GM15510 (cell line): ENCODE data around the gene CDR2.
A peak's percentile ranks its signal among the peaks of the same experiment; 100 is the strongest.

Experiments used
- POLR2A ChIP-seq: IDR thresholded peaks from 3 replicates; pipeline ENCODE4 v1.6.1; 2011; ENCODE audit warnings: borderline replicate concordance; ENCODE audit not compliant: insufficient read length; ENCODE audit errors: extremely low read depth

CDR2 gene

DNA sequence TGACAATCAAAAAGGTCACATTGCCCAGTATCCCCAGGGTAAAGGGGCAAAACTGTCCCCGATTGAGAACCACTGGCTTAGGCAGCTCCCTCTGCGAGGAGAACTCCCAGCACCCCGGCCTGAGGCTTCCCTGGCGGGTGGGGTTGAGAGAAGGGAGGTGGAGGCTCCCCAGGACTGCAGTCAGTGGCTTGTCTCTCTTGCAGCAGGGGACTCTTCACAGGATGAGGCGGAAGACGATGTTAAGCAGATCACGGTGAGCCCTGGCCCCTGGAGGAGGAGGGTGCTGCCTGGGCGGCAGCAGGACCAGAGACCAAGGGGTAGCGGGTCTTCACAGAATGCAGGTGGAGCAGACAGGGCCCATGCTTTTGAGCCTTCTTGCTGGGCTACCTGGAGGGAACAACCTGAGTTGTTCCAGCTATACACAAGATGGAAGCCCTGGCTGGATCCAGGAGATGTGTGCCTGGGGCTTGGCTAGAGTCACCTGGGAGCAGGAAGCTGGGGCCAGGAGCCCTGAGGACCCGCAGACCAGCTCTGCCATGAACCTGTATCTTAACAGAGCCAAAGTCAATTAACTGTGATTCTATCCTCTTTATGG lies 60.4 kb downstream of the CDR2 start:
- TF ChIP-seq POLR2A = no peak

DNA sequence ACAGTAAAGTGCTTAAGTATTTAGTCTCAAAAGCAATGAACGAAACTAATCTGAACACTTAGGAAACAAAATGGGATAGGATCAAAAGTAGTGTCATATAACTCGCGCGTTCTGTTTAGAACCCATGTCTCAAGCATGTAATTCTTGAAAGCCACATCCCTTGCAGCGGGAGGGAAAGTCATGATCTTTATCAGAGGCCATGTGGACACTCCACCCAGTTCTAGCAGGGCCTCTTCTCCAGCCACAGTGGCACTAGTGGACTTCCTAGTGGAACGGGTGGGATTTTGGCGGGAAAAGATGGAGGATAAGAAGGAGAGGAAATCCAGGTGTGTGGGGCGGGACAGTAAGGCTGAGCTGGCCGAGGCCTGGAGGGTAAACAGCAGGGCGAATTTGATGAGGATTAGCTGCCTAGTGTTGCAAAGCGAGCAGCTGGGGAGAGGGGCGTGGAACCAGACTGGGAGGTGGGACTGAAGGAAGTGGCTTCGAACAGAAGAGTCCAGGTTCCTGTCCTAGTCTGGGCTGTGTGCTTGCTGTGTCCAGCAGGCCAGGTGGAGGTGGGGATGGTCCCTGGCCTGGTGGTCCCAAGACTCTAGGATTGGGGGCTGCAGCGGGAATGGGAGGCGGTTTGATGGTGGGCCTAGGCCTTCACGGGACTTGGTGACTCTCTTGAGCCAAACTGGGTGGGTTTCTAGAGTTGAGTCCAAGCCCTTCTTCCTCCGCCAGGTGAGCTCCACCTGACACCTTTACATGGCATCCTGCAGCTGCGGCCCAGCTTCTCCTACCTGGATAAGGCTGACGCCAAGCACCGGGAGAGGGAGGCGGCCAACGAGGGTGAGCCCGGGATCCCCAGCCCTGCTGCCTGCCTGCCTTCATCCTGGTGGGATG lies 61.3 kb downstream of the CDR2 start:
- no peak for TF ChIP-seq POLR2A

DNA sequence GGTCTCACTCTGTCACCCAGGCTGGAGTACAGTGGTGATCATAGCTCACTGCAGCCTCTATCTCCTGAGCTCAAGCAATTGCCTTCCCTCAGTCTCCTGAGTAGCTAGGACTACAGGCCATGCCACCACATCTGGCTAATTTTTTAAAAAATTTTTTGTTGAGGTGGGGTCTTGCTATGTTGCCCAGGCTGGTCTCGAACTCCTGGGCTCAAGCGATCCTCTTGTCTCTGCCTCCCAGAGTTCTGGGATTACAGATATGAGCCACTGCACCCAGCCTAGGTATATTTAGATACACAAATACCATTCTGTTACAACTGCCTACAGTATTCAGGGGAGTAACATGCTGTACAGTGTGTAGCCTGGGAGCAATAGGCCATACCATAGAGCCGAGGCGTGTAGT lies 62.9 kb downstream of the CDR2 start:
- TF ChIP-seq POLR2A = no peak

DNA sequence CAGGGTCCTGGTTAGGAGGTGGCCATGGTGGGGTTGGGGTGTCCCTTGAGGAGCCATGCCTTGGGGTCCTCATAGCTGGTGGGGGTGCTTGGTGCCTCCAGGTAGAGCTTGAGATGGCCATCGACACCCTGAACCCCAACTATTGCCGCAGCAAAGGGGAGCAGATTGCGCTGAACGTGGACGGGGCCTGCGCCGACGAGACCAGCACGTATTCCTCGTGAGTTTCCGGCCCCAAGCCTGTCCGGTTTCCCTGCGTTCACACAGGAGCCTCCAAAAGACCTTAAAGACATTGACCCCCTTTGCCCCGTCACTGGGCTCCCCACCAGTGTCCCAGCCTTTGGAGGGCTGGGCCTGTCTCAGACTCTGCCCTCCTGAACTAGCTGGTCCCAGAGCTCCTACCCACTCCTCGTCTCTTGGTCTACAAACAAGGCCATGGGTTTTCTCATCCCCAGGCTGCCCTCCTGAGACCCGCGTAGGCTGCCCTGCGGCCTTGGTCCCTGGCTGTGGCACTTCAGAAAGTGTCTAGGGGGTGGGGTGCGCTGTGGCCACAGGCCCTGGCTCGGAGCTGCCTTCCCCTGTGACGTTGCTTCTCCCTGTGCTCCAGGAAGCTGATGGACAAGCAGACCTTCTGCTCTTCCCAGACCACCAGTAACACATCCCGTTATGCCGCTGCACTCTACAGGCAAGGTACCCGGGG lies 65.4 kb downstream of the CDR2 start:
- TF ChIP-seq POLR2A = no peak

DNA sequence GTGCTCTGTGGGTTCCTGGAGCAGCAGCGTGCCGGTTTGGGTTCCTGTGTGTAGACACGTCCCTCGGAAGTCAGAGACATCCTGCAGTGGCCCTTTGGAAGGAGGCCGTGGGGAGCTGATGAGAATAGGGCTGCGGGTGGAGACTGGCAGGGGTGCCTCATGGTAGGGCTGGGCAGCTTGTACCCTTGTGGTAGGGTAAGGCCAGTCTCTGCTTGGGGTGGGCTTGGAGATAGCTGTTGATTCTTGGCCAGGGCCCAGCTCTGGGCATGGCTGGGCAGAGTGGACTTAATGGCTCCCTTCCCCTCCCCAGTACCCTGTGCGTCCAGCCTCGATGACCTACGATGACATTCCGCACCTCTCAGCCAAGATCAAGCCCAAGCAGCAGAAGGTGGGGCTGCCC lies 66.6 kb downstream of the CDR2 start:
- no peak for TF ChIP-seq POLR2A

DNA sequence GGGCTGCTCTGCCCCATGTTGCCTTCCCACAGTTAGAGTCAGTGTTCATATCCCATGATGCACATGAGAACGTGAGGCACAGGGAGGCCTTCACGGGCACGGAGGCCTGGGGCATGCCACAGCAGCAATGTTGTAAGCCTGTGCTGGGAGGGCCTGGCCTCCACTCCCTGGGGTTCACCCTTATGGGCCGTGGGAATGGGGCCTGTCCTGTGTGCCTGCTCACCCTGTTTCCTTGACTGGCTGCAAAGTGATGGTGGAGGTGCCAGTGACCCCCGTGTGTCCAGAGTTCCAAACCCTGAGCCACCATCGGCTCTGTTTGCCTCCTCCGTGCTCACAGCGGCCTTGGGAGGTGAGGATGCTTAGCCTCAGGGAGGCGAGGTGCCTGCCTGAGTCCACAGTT lies 67.6 kb downstream of the CDR2 start:
- TF ChIP-seq POLR2A = no peak

DNA sequence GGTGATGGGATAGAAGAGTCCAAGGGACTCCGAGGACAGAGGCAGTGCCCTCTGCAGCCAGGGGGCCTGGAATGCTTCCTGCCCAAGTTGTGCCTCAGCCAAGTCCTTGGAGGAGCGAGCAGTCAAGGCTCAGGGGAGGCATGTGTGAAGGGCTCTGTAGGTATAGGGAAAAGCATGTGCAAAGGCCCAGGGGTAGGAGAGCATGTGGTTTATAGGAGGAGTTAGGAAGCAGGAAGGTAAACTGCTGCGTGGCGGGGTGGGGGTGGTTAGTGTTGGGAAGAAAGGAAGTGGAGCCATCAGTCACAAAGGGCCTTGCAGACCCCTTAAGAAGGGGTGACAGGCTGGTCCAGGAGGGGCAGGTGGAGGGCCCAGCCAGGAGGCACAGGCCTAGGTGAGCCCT lies 70.0 kb downstream of the CDR2 start:
- no peak for TF ChIP-seq POLR2A

DNA sequence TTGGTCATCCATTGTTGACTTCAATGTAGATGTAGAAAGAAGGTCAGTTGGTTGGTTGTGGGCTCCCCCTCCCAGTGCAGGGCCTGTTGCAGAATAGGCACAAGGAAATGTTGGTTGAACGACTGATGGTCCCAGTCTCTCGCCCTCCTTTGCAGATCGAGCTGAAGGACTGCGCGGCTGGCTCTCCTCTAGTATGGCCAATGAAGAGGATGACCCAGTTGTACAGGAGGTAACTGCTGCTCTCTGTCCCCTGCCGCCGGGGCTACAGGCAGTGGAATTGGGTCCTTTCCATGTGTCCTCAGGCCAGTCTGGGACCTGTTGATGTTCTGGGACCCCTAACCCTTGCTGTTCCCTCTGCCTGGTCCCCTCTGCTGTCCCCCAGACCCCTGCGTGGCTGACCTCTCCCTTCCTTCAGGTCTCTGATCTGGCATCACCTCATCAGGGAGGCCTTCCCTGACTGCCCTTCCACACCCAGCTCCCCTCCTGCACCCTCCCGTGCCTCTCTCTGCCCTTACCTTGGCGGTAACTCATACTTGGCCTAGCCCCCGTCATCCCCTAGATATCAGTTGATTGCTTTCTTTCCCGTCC lies 71.5 kb downstream of the CDR2 start:
- no peak for TF ChIP-seq POLR2A

DNA sequence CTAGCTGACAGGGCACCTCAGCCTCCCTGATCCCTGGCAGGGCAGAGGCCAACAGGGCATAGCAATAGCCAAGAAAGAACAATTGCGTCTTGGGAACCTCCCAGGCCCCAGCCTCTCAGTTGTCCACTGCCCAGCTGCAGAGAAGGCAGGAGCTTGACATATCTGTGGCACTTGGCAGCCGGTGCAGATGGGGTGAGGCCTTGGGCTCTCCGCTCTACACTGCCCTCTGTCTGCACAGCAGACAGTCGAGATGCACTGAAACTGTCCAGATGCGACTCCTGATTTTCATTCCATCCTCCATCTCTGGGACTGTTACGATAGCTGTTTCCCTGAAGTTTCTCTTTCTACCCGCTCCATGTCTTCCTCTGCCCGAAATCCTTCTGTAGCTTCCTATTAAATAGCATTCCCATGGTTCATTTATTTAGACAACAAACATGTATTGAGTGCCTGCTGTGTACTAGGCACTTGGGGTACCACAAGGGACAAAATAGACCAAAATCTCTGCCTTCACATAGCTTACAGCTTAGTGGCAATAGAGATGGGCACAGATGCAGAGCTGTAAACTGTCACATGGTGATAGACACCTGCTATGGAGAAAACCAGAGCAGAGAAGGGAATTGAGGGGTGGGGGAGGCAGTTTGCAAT lies 73.9 kb downstream of the CDR2 start:
- TF ChIP-seq POLR2A = no peak

DNA sequence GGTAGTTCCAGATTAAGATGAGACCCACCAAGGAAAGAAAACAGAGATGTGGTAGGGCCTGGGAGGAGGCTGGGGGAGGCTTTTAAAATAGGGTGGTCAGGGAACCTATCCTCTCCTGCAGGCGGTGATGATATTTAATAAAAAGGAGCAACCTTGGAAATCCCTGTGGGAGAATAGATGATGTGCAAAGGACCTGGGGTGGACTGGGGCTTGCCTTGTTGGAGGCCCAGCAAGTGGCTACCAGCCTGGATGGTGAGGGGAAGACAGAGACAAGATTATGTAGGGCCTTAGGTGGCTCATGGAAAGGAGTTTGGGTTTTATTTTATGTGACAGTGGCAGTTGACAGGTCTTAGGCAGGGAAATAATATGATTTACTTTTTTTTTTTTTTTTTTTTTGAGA lies 75.4 kb downstream of the CDR2 start:
- TF ChIP-seq POLR2A = no peak

DNA sequence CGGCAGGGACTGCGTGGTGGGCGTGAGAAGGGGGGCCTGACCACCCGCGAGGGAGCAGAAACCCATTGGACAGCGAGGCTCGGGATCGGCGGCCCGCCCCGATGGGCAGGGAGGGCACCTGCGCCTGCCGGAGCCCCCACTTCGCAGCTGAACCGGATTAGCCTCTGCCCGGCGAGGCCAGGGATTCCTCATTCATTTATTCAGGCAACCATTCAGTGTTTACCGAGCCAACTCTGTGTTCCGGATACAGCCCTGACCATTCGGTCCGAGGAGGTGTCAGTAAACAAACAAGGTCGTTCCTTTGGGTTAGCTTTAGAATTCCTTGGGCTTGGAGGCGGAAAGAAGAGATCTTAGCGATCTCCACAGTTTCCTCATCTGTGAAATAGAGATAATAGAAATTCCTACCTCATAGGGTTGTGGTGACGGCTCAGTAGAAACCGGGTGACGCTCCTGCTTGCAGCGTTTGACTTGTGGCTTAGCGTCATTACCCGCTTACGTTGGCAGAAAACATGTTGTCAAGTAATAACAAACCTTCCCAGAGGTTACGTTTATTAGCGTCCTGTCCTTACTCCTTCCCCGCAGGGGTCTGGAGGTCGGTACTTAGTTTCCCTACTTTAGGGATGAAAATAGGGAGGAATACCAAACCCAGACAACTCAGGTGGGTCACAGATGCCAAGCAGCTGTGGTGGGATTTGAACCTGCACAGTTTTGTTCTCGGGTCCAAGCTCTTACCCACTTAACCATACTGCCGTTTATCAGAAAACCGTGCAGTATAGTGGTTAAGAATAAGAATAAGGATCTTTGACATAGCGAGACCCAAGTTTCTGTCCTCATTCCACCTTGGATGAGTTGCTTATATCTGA lies 76.3 kb downstream of the CDR2 start:
- peak; percentile 37 for TF ChIP-seq POLR2A

DNA sequence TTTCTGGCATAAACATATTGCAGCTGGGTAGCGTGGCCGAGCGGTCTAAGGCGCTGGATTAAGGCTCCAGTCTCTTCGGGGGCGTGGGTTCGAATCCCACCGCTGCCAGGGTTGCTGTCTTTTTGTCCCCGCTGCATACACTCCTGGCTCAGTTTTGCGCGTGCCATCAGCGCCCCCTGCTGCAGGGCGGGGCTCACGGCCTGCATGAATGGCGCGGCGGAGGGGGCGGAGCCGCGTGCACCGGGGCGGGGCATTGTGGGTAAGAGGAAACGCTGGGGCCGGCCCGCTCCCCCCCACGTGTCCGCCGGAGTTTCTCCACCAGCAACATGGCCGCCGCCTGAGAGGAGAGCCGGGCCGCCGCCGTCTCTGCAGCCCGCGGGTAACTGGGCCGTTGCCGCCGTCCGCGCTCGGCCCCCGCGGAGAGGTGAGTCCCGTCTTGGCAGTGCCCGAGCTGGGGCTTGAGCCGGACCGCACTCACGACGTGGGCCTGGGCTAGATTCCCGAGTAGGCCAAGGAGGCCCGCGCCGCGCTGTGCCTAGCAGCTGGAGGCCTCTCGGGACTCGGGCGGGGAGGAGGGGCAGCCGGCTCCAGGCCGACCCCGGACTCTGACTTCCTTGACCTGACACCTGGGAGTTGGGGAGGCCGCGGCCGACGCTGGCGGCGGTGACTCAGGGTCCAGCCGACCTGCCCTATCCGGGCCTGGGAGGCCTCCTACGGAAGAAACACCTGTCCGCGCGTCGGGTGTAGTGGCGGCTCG lies 77.1 kb downstream of the CDR2 start, which contains the start of gene POLR3E:
POLR3E (plus strand) TSS at position 296 of the 757 bp plus-strand sequence. CDS start 5,560 bp downstream, outside the sequence.
- peak; percentile 74 for TF ChIP-seq POLR2A

DNA sequence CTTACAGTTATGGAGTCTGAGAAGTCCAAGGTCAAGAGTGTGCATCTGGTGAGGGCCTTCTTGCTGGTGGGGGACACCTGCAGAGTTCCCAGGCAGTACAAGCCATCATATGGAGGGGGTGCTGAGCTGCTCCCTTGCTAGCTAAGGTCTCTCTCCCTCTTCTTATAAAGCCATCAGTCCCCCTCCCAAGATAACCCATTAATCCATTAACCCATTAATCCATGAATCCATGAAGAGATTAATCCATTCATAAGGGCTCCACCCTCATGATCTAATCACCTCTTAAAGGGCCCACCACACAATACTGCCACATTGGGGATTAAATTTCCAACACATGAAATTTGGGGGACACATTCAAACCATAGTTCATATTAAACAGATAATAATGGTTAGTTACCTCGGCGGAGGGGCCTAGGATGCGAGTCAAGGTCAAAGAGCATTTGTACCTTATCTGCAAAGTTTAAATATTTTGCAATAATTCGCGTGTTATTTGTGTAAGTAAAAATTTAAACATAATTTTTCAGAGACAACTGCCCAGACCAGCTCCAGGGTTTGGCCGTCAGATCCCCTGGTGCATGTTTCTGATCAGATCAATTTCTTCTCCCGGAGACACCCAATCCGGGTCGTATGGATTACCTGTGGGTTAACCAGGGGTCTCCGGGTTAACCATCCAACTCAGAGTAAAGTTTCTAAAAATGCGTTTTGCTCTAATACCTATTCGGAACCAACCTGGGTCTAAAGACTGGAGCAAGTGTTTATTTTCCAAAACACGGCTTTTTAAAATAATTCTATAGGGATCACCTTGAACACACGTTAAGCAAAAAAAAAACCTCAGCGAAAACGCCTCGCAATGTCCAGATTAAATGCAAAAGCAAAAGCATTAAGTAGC lies 78.0 kb downstream of the CDR2 start:
- TF ChIP-seq POLR2A = no peak
